Upper lobe of left lung (tissue), 4 donors: ENCODE measurements around the gene CATSPER3.

Source experiments
- POLR2A ChIP-seq, 4 donors: fragments of 450-650 bp; IDR thresholded peaks; one replicate each; pipeline ENCODE4 v1.5.1; 2016 to 2017; ENCODE audit warnings: antibody characterized with exemption in 4 of 4, mild to moderate bottlenecking in 2 of 4
- POLR2AphosphoS5 ChIP-seq, 2 donors: sonication (generic); formaldehyde crosslinking; IDR thresholded peaks; one replicate each; pipeline ENCODE4 v1.5.1; 2017; ENCODE audit warnings: antibody characterized with exemption in 2 of 2
- TF ChIP-seq, protein P1 (sequence below), 6 experiments: fragments of 450-650 bp in 4 of 6; fragments of 200-600 bp in 2 of 6; sonication (generic) in 2 of 6; IDR thresholded peaks; one replicate each; pipeline ENCODE4 v1.5.1; 2016 to 2019; ENCODE audit warnings: antibody characterized with exemption in 6 of 6

DNA sequence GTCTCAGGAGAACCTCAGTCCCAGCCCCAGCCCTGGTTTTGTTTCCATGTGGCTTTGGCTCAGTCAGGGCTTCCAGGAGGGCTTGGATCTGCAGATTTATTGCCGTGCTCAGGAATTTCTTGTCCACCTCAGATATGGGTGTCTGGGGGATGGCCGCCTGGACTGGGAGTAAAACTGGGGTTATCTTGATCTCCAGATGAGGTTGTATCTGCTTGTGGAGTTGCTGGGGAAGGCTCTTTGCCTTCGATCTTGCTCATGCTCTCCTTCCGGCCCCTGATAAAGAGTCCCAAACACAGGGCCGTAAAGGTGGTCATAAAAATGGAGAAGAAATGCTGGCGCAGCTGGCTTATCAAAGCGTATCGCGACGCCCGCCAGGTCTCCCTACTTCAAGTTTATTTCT lies 84.2 kb downstream of the CATSPER3 start:
- TF ChIP-seq, protein P1, sequence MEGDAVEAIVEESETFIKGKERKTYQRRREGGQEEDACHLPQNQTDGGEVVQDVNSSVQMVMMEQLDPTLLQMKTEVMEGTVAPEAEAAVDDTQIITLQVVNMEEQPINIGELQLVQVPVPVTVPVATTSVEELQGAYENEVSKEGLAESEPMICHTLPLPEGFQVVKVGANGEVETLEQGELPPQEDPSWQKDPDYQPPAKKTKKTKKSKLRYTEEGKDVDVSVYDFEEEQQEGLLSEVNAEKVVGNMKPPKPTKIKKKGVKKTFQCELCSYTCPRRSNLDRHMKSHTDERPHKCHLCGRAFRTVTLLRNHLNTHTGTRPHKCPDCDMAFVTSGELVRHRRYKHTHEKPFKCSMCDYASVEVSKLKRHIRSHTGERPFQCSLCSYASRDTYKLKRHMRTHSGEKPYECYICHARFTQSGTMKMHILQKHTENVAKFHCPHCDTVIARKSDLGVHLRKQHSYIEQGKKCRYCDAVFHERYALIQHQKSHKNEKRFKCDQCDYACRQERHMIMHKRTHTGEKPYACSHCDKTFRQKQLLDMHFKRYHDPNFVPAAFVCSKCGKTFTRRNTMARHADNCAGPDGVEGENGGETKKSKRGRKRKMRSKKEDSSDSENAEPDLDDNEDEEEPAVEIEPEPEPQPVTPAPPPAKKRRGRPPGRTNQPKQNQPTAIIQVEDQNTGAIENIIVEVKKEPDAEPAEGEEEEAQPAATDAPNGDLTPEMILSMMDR (IDR thresholded peaks at IDR 0.05): no peak
- TF ChIP-seq POLR2AphosphoS5 (IDR thresholded peaks at IDR 0.05) (no peak), POLR2A (IDR thresholded peaks at IDR 0.05) (no peak)
